Spleen (tissue), 11 donors: ENCODE results near the gene PARD3B. TPM values are rescaled to one million over a fixed set of nuclear protein-coding genes. Genes with fewer than 3 reads are reported as not detected.

Experiments
- DNase-seq: peaks from one replicate; pipeline ENCODE4 v3.0.0-alpha.2; 2020
- H3K27ac ChIP-seq, 8 donors: fragments of 200-600 bp; sonication (generic) in 7 of 8; 1 replicate in 4 of 8; 2 replicates in 4 of 8; pipeline versions ENCODE4 v1.5.0 to v1.8.0; 2016 to 2021; ENCODE audit warnings: inconsistent platforms in 4 of 8, mild to moderate bottlenecking in 4 of 8, moderate library complexity in 1 of 8
- H3K27me3 ChIP-seq, 7 donors: fragments of 200-600 bp; sonication (generic) in 6 of 7; replicated peaks in 1 of 7; 1 replicate in 4 of 7; 2 replicates in 3 of 7; pipeline versions ENCODE4 v1.5.0 to v1.8.0; 2016 to 2021; ENCODE audit warnings: inconsistent platforms in 3 of 7, mild to moderate bottlenecking in 1 of 7
- H3K36me3 ChIP-seq, 6 donors: fragments of 200-600 bp; sonication (generic) in 5 of 6; 1 replicate in 4 of 6; 2 replicates in 2 of 6; pipeline versions ENCODE4 v1.5.0 to v1.8.0; 2016 to 2021; ENCODE audit warnings: inconsistent platforms in 2 of 6
- H3K4me1 ChIP-seq, 6 donors: fragments of 200-600 bp; sonication (generic) in 5 of 6; 1 replicate in 3 of 6; 2 replicates in 3 of 6; pipeline versions ENCODE4 v1.5.0 to v1.8.0; 2016 to 2021; ENCODE audit warnings: inconsistent platforms in 3 of 6
- H3K4me3 ChIP-seq, 8 donors: fragments of 200-600 bp; sonication (generic) in 7 of 8; 1 replicate in 4 of 8; 2 replicates in 4 of 8; pipeline versions ENCODE4 v1.5.0 to v1.8.0; 2016 to 2021; ENCODE audit warnings: inconsistent platforms in 4 of 8, mild to moderate bottlenecking in 4 of 8, moderate library complexity in 2 of 8
- H3K9me3 ChIP-seq, 8 donors: fragments of 200-600 bp; sonication (generic) in 7 of 8; 1 replicate in 4 of 8; 2 replicates in 4 of 8; pipeline versions ENCODE4 v1.5.0 to v1.8.0; 2016 to 2021; ENCODE audit warnings: inconsistent platforms in 4 of 8
- POLR2A ChIP-seq, 3 donors: fragments of 450-650 bp; IDR thresholded peaks; one replicate each; pipeline ENCODE4 v1.5.1; 2017; ENCODE audit warnings: antibody characterized with exemption in 3 of 3, mild to moderate bottlenecking in 1 of 3
- POLR2AphosphoS5 ChIP-seq, 3 donors: sonication (generic); formaldehyde crosslinking; IDR thresholded peaks; one replicate each; pipeline ENCODE4 v1.5.1; 2017; ENCODE audit warnings: antibody characterized with exemption in 3 of 3
- WGBS, 5 donors: extraction: QIAGEN DNeasy Blood & Tissue Kit in 3 of 5; methylation state at CpG; one replicate each; pipeline versions ENCODE4 v1.1.5 to v1.1.7; 2013 to 2018; 5-methylcytosine and 5-hydroxymethylcytosine counted together
- intact Hi-C: fragments of 100-400 bp; cut with DNase I; formaldehyde crosslinking; loops from one replicate; pipeline ENCODE4 v1.15.0; 2023; ENCODE audit warnings: low total_unique reads
- polyA plus RNA-seq, 3 donors: library from polyadenylated mRNA; stranded (reverse); fragments of 200-250 nt; gene quantifications; one replicate each; pipeline ENCODE4 v1.2.1, GENCODE V29; 2013
- total RNA-seq, 7 donors: library from RNA; depleted of rRNA in 3 of 7; stranded (reverse); fragments of >200 nt in 3 of 7; fragmentation: NEBNext Ultra II Directional in 4 of 7; extraction: Animal tissue kit (Norgen Biotek cat#: 25700) in 4 of 7; gene quantifications; one replicate each; pipeline versions ENCODE4 v1.1.0 to v1.2.1, GENCODE V29; 2016 to 2021
- TF ChIP-seq, protein P1 (sequence below), 11 experiments: fragments of 200-600 bp in 7 of 11; fragments of 450-650 bp in 4 of 11; sonication (generic) in 4 of 11; IDR thresholded peaks in 8 of 11; conservative IDR thresholded peaks in 3 of 11; 1 replicate in 7 of 11; 2 replicates in 4 of 11; pipeline versions ENCODE4 v1.4.0 to v1.8.0; 2016 to 2021; ENCODE audit warnings: antibody characterized with exemption in 11 of 11, inconsistent platforms in 4 of 11, mild to moderate bottlenecking in 1 of 11
- donor health status: healthy with polysubstance abuse.
- donor health status: DM: no; HTN: no; CAD: no; lungs with moderate emphysema.
- donor health status: DM: no; HTN: no; CAD: no.
- donor health status: Bipolar disorder and iron deficiency.
- donor health status: healthy.
- donor health status: DM: no; HTN: no; CAD: no.
- donor health status: DM: yes; HTN: yes; CAD: no.

The PARD3B gene
- total and polyA plus RNA-seq, 10 donors: 0.85 to 27.8 (median 14.7) TPM

DNA sequence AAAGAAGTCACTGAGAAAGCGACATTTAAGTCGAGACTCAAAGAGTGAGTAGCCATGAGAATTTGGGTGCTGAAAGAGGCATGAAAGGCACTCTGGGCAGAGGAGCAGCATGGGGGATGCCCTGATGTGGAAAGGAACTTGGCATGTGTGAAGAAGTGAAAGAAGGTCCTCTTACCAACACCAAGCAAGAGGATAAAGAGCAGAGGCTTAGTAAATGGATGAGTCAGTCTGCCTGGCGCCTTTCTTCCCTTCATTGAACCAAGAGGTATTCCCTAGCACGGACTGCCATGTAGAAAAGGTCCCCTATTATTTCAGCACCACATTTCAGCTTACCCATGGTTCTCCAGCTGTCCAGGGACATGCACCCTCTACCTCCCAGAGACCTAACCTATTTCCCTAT lies 915.9 kb downstream of the PARD3B start:
- Histone ChIP-seq H3K9me3 (no peaks in the 10 kb centered on the region), H3K36me3 (no peaks in the 10 kb centered on the region), H3K27ac (no peak overlapping the region), H3K27me3 (no peaks in the 10 kb centered on the region), H3K4me3 (no peak overlapping the region), H3K4me1 (no peaks in the 10 kb centered on the region)
- no peak for DNase-seq
- intact Hi-C loops: no loop called here
- TF ChIP-seq POLR2AphosphoS5 (IDR thresholded peaks at IDR 0.05) (no peak), POLR2A (IDR thresholded peaks at IDR 0.05) (no peak)
- TF ChIP-seq, protein P1, sequence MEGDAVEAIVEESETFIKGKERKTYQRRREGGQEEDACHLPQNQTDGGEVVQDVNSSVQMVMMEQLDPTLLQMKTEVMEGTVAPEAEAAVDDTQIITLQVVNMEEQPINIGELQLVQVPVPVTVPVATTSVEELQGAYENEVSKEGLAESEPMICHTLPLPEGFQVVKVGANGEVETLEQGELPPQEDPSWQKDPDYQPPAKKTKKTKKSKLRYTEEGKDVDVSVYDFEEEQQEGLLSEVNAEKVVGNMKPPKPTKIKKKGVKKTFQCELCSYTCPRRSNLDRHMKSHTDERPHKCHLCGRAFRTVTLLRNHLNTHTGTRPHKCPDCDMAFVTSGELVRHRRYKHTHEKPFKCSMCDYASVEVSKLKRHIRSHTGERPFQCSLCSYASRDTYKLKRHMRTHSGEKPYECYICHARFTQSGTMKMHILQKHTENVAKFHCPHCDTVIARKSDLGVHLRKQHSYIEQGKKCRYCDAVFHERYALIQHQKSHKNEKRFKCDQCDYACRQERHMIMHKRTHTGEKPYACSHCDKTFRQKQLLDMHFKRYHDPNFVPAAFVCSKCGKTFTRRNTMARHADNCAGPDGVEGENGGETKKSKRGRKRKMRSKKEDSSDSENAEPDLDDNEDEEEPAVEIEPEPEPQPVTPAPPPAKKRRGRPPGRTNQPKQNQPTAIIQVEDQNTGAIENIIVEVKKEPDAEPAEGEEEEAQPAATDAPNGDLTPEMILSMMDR (IDR thresholded peaks at IDR 0.05 in 8 of 11, conservative IDR thresholded peaks at IDR 0.05 in 3 of 11): no peak
- 84 to 90% (median 86%) methylated on average over 4 of the region's 4 CpGs for WGBS, 5 donors

DNA sequence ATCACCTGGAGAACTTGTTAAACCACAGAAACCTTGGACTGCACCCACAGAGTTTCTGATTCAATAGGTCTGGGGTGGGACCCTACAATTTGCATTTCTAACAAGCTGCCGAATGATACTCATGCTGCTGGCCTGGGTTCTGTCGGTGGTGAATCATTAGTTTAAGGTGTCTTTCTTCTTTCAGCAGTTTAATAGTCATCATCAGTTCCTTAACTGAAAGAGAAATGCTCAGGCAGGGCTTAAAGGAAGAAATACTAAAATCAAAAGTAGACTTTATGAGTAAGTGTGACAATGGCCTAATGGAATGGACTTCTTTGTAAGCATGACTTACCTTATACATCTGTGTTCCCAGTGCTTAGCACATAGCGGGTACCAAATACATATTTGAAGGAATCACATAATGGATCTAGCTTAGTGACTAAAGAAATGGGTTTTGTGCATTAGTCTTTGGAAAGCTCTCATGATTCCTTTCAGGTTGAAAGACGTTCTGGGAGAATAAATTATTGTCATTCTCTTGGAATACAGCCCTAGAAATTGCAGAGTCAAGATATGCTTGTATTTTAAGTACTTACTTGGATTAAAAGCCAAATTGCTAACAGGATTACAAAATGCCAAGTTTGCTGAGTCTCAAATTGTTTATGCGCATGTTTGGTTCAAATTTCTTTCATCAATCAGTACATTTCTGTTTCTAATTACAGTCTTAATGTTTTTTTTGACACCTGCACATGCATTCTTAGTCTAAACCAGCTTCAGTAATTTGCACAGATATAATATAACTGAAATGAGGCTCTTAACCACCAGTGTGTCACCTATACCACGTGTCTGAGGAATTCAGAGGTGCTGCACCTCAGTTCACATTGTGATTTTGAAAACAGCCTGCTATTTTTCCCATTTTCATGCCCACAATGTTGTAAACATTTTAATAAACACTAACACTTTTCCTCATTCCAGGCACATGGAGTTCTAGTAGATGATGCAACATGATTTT lies 916.7 kb downstream of the PARD3B start:
- H3K27ac ChIP-seq: no peak overlapping the region

DNA sequence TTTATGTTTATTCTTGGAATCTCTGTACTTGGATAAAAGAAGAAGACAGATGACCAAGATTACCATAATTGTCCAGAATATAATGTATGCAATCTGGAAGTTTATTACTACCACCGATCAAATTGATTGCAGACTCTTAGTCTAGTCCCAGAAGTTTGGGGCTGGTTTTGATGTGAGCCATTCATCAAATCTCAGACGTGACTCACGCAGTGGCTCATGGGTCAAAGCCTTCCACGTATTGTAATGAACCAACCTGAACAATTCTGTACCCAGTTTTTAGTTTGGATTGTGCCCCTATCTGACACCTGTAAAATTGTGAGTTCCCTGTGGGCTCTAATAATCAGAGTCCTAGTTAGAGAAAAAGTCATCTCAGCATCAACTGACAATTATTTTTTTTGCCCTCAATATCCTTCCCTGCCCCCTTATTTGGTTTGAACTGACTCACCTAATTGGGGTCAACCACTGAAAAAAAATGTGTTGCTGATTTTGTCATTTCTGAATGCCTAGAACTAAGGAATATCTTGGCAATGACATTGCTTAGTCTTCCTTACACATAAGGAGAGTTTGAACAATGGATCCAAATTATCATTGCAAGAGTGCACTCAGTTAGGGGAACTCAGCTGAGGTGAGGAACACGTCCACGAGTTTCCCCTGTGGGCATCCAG lies 917.5 kb downstream of the PARD3B start:
- TF ChIP-seq, protein P1 (IDR thresholded peaks at IDR 0.05 in 8 of 11, conservative IDR thresholded peaks at IDR 0.05 in 3 of 11): no peak
- TF ChIP-seq POLR2A (IDR thresholded peaks at IDR 0.05) (no peak), POLR2AphosphoS5 (IDR thresholded peaks at IDR 0.05) (no peak)
- no peak for DNase-seq
- no peaks in the 10 kb centered on the region for H3K36me3 ChIP-seq
- H3K27ac ChIP-seq: no peak overlapping the region
- H3K9me3 ChIP-seq: no peaks in the 10 kb centered on the region
- H3K4me1 ChIP-seq: no peaks in the 10 kb centered on the region
- H3K4me3 ChIP-seq: no peak overlapping the region
- H3K27me3 ChIP-seq: no peaks in the 10 kb centered on the region
- intact Hi-C loops: no loop called here
- 81 to 95% (median 87%) methylated on average over 6 of the region's 6 CpGs for WGBS, 5 donors

More for the DNA sequence above, 916.7 kb downstream of the PARD3B start:
- Histone ChIP-seq H3K36me3 (no peaks in the 10 kb centered on the region), H3K4me3 (no peak overlapping the region), H3K27me3 (no peaks in the 10 kb centered on the region), H3K9me3 (no peaks in the 10 kb centered on the region), H3K4me1 (no peaks in the 10 kb centered on the region)
- intact Hi-C loops: no loop called here
- WGBS, 5 donors: 71 to 85% (median 80%) methylated on average over 6 of the region's 6 CpGs
- DNase-seq: no peak
- TF ChIP-seq POLR2AphosphoS5 (IDR thresholded peaks at IDR 0.05) (no peak), POLR2A (IDR thresholded peaks at IDR 0.05) (no peak)
- TF ChIP-seq, protein P1 (IDR thresholded peaks at IDR 0.05 in 8 of 11, conservative IDR thresholded peaks at IDR 0.05 in 3 of 11): no peak
